Muscle of leg (tissue), 11 donors: ENCODE measurements around the gene RFC4. TPM values are rescaled to one million over a fixed set of nuclear protein-coding genes. Genes with fewer than 3 reads are reported as not detected.
A peak's percentile ranks its signal among the peaks of the same experiment; 100 is the strongest.
"Not testable (repeated sequence)": the region's sequence is repeated elsewhere in the genome, so short reads cannot be mapped to it uniquely, and the experiment has no call there.

ENCODE experiments used
- DNase-seq: peaks from one replicate; pipeline ENCODE4 v3.0.0; 2013
- H3K27ac ChIP-seq: one replicate; pipeline ENCODE4 v1.5.1; 2013; ENCODE audit warnings: mild to moderate bottlenecking, low read length, control low read depth
- H3K27me3 ChIP-seq: one replicate; pipeline ENCODE4 v1.6.1; 2013; ENCODE audit warnings: low read length; ENCODE audit not compliant: control insufficient read depth, insufficient read depth
- H3K36me3 ChIP-seq: one replicate; pipeline ENCODE4 v1.6.1; 2013; ENCODE audit warnings: low read length; ENCODE audit not compliant: control insufficient read depth, insufficient read depth
- H3K4me1 ChIP-seq: one replicate; pipeline ENCODE4 v1.6.1; 2013; ENCODE audit warnings: low read length; ENCODE audit not compliant: control insufficient read depth, insufficient read depth
- H3K4me3 ChIP-seq: one replicate; pipeline ENCODE4 v1.5.1; 2013; ENCODE audit warnings: low read length, control low read depth
- H3K9me3 ChIP-seq: replicated peaks from 2 replicates; pipeline ENCODE4 v1.6.1; 2013; ENCODE audit warnings: low read depth, low read length; ENCODE audit not compliant: control insufficient read depth
- WGBS: methylation state at CpG from one replicate; pipeline ENCODE4 v1.1.5; 2013; ENCODE audit warnings: missing lambda C conversion rate; ENCODE audit not compliant: insufficient coverage; 5-methylcytosine and 5-hydroxymethylcytosine counted together
- polyA plus RNA-seq, 8 donors: library from polyadenylated mRNA; unstranded; fragments of 120-200 nt; gene quantifications; one replicate each; pipeline versions ENCODE4 v1.2.1 to v1.2.3, GENCODE V29; 2013; ENCODE audit warnings: inconsistent platforms in 1 of 8, low replicate concordance in 1 of 8; ENCODE audit not compliant: insufficient read length in 8 of 8, insufficient read depth in 1 of 8
- total RNA-seq: library from RNA; stranded (reverse); fragments of 120-200 nt; gene quantifications from one replicate; pipeline ENCODE4 v1.2.4, GENCODE V29; 2013

The RFC4 gene
- total and polyA plus RNA-seq, 9 donors, result 21.1 to 30.7 (median 25.7) TPM

DNA sequence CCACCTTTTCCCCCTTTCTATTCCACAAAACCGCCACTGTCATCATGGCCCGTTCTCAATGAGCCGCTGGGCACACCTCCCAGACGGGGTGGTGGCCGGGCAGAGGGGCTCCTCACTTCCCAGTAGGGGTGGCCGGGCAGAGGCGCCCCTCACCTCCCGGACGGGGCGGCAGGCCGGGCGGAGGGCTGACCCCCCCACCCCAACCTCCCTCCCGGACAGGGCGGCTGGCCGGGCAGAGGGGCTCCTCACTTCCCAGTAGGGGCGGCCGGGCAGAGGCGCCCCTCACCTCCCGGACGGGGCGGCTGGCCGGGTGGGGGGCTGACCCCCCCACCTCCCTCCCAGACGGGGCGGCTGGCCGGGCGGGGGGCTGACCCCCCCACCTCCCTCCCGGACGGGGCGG, 5.0 kb upstream of the RFC4 start:
- DNase-seq, H3K4me1 ChIP-seq, H3K27ac ChIP-seq, H3K4me3 ChIP-seq, H3K36me3 ChIP-seq, H3K9me3 ChIP-seq: not testable (repeated sequence)
- peaks cover 16% of the 10 kb centered on the region for H3K27me3 ChIP-seq
- 92% methylated on average over 3 of the region's 29 CpGs for whole genome bisulfite sequencing

DNA sequence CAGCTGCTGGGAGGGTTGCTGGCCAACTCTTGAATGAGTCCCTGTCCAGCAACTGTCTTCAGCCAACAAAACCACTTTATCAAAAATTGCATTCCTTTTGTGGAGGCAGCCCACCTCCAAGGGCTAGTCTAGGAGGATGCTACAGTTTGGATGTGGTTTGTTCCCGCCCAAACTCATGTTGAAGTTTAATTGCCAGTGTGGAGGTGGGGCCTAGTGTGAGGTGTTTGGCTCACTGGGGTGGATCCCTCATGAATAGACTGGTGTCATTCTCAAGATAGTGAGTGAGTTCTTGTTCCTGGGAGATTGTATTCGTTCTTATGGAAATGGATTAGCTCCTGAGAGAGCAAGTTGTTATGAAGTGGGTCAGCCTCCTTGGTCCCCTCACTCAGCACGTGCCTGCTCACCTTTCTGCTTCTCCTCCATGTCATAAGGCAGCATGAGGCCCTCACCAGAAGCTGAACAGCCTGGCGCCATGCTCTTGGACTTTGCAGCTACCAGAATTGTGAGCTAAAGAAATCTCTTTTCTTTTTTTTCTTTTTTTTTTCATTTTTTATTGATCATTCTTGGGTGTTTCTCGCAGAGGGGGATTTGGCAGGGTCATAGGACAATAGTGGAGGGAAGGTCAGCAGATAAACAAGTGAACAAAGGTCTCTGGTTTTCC, 4.2 kb upstream of the RFC4 start:
- Histone ChIP-seq H3K4me1 (peaks cover 7% of the 10 kb centered on the region), H3K27me3 (peaks cover 14% of the 10 kb centered on the region), H3K36me3 (no peaks in the 10 kb centered on the region), H3K9me3 (no peaks in the 10 kb centered on the region), H3K4me3 (no peak overlapping the region), H3K27ac (no peak overlapping the region)
- 36% methylated on average over 2 of the region's 5 CpGs for WGBS
- no peak for DNase-seq

DNA sequence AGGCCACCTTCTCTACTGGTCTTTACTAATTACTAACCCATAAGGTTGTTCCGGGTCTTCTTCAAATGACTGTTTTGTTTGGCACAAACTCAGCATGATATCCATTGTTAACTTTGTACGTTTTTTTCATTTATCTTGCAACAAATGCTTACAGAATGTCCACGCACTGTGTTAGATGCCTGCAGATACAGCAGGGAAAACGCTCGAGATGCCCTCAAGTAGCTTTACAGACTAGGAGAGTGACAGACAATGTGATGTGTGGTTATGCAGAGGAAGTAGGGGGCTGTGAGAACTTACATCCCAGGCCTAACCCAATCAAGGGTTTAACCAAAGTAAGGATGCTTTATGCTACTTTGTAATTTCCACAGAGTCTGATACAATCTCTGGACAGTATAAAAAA, 949 bp upstream of the RFC4 start:
- peak overlapping the region; percentile 97 for H3K4me3 ChIP-seq
- no peak overlapping the region for H3K27ac ChIP-seq
- no peaks in the 10 kb centered on the region for H3K9me3 ChIP-seq
- H3K36me3 ChIP-seq, result peaks cover 6% of the 10 kb centered on the region
- H3K4me1 ChIP-seq, result peaks cover 13% of the 10 kb centered on the region
- WGBS, result 53% methylated on average over 5 of the region's 5 CpGs
- DNase-seq, result no peak
- peaks cover 4% of the 10 kb centered on the region for H3K27me3 ChIP-seq

DNA sequence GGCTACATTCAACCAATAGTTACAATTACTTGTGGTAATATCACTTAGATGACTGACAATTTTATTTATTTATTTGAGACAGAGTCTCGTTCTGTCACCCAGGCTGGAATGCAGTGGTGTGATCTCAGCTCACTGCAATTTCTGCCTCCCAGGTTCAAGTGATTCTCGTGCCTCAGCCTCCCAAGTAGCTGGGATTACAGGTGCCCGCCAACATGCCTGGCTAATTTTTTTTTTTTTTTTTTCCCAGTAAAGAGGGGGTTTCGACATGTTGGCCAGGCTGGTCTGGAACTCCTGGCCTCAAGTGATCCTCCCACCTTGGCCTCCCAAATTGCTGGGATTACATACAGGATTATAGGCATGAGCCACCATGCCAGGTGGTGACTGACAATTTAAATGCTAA, 2.8 kb downstream of the RFC4 start:
- not testable (repeated sequence) for DNase-seq, H3K9me3 ChIP-seq, H3K27me3 ChIP-seq, H3K4me3 ChIP-seq, H3K27ac ChIP-seq
- H3K36me3 ChIP-seq, result peaks cover 14% of the 10 kb centered on the region
- 94% methylated on average over 3 of the region's 4 CpGs for WGBS
- H3K4me1 ChIP-seq, result peaks cover 13% of the 10 kb centered on the region

DNA sequence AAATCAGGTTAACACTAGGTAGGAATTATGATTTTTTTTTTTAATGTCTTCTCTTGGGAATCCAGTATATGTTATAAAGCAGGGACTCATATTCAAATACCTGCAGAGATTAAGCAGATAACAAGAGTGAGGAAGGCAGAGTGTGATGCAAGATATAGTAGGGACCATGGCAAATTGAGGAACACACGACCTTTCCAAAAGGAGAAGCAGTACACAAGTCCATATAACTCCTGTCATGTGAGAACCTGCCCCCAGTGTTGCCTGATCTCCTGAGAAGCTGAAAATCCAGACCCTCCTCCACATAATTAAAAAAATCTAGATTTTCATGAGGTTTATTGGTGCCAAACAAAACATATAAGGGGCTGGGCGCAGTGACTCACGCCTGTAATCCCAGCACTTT, 3.6 kb downstream of the RFC4 start:
- H3K4me1 ChIP-seq, result peaks cover 13% of the 10 kb centered on the region
- DNase-seq, result no peak
- H3K27me3 ChIP-seq, result no peaks in the 10 kb centered on the region
- peaks cover 16% of the 10 kb centered on the region for H3K36me3 ChIP-seq
- no peak overlapping the region for H3K27ac ChIP-seq
- no peaks in the 10 kb centered on the region for H3K9me3 ChIP-seq
- 100% methylated on average over 2 of the region's 3 CpGs for WGBS
- H3K4me3 ChIP-seq, result no peak overlapping the region

DNA sequence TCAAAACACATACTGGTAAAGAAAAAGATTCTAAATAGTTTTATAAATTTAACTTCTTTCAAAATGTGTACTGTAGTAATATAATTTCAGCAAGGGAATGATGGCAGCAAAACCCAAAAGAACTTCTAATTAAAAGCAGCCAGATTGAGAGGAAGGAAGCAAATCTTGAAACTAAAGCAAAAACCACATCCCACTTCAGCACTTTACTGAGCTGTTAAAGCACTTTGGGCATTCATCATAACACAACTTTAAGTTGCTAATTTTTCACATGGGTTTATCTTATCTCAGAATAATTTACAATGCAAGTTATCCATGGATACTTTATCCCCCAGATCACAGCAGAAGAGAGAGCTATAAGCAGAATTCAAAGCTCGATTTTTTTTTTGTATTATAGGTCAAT, 6.0 kb downstream of the RFC4 start:
- H3K9me3 ChIP-seq, result no peaks in the 10 kb centered on the region
- WGBS, result no CpG with 5 or more reads among the region's 1 CpG
- no peak for DNase-seq
- H3K36me3 ChIP-seq, result peaks cover 23% of the 10 kb centered on the region
- no peaks in the 10 kb centered on the region for H3K27me3 ChIP-seq
- no peak overlapping the region for H3K4me3 ChIP-seq
- peaks cover 4% of the 10 kb centered on the region for H3K4me1 ChIP-seq
- H3K27ac ChIP-seq, result no peak overlapping the region

DNA sequence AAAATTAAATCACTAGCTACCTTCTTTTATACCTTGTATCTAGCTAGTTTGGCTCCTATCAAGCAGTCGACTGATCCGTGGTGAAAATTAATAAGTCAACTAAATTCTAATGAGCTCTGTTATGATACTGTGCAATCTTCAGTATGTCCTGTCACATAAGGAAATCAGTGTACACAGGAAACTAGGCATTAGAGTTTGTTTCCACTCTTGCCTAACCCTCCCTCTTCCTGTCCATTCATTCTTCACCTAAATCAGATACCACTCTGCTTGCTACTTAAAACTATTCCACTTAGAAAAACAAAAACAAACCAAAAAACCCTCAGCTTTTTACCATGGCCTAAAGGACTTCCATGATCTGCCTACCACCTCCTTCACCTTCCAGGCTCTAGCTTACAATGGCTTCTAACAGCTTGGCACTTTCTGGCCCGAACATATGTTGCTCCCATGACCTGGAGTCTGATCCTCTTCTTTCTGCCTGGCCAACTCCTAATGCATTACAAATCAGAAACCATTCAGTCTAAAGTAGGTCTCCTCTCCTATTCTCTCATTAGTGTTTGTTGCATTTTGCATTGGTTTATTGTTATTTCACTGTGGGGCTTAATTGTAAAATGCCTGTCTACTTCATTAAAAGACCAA, 7.9 kb downstream of the RFC4 start:
- no peaks in the 10 kb centered on the region for H3K9me3 ChIP-seq
- no peaks in the 10 kb centered on the region for H3K27me3 ChIP-seq
- no peak for DNase-seq
- no peak overlapping the region for H3K27ac ChIP-seq
- no peaks in the 10 kb centered on the region for H3K4me1 ChIP-seq
- H3K36me3 ChIP-seq, result peaks cover 32% of the 10 kb centered on the region
- 100% methylated on average over 1 of the region's 3 CpGs for WGBS
- no peak overlapping the region for H3K4me3 ChIP-seq

DNA sequence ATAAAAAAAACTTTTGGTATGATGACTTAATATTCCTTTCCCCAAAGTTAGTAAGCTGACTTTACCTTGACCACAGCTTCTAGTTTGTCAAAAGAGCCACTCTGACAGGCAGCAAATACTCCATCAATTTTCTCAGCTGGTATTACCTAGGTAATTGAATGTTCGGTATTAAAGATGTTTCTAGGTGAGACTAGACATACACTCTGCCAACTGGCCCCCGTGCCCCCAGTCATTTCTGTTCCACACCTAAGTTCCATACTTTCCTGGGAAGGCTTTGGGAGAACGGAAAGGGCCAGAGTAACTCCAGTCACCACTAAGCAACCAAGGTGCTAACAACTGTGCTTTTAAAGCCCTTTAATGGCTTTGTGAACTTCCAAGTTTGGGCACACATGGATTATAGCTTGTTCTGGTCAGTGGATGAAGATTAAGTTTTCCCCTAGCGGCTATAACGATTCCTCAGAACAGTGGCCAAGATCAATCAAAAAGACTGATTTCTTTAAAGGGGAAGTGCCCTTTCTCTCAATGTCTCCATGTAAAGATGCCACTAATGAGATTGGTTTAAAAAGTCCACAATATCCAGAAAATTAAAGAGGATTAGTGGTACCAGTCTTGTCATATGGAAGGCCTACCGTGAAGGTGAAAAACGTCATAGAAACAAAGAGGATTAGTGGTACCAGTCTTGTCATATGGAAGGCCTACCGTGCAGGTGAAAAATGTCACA, 15.9 kb downstream of the RFC4 start:
- WGBS, result 48% methylated on average over 3 of the region's 8 CpGs
- H3K4me1 ChIP-seq, result peaks cover 8% of the 10 kb centered on the region
- no peak overlapping the region for H3K27ac ChIP-seq
- no peaks in the 10 kb centered on the region for H3K27me3 ChIP-seq
- no peaks in the 10 kb centered on the region for H3K9me3 ChIP-seq
- peaks cover 52% of the 10 kb centered on the region for H3K36me3 ChIP-seq
- no peak overlapping the region for H3K4me3 ChIP-seq
- DNase-seq, result no peak

DNA sequence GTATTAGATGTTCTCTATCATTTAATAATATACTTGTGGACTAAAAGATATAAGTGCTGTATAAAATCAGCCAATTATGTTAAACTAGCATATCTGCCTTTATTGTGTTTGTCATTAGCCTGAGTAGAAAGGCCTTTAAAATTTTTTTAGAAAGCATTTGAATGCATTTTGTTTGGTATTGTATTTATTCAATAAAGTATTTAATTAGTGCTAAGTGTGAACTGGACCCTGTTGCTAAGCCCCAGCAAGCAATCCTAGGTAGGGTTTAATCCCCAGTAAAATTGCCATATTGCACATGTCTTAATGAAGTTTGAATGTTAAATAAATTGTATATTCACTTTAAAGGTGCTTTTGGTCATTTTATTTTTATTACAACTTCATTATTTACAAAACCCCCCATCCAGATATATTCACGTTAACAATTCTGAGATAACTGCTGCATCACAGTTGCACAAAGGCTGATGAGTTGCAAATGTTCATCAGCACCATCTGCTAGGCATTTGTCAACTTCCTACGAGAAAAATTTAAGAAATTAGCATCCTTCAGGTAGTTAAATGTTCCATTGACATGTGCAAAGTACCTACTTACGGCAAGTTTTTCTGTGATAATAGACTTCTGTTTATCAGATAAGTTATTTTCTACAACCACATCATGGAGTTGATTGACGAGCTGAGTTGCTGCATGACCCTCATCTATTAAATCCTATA, 16.6 kb downstream of the RFC4 start:
- Histone ChIP-seq H3K4me3 (no peak overlapping the region), H3K4me1 (peaks cover 12% of the 10 kb centered on the region), H3K9me3 (no peaks in the 10 kb centered on the region), H3K27me3 (no peaks in the 10 kb centered on the region), H3K27ac (no peak overlapping the region), H3K36me3 (peaks cover 56% of the 10 kb centered on the region)
- WGBS, result 29% methylated on average over 1 of the region's 4 CpGs
- no peak for DNase-seq
